Naive thymus-derived CD8-positive, alpha-beta T cell (primary cell): ENCODE results near the gene TNFSF13B. TPM values are rescaled to one million over a fixed set of nuclear protein-coding genes. Genes with fewer than 3 reads are reported as not detected.

Experiments
- ATAC-seq, 2 donors: fragments of 150-1000 bp; cut with Tn5 transposase in 1 of 2; sonication (Bioruptor Pico), chemical (Tn5 transposase) in 1 of 2; 1 replicate in 1 of 2; 2 replicates in 1 of 2; pipeline ENCODE4 v1.10.0; 2021; ENCODE audit warnings: mild to moderate bottlenecking in 2 of 2, moderate library complexity in 2 of 2
- POLR2A ChIA-PET: fragments of 350-600 bp; sonication (Branson Sonifier 250); formaldehyde crosslinking; loops from one replicate; lab custom pipeline; 2021; ENCODE audit warnings: antibody characterized with exemption; lab: Charles Lee
- DNase-seq, 10 donors: peaks; one replicate each; pipeline versions ENCODE4 v3.0.0 to v3.0.0-alpha.2; 2020 to 2022
- H3K27ac Mint-ChIP-seq, 10 donors: one replicate each; pipeline ENCODE4 v1.8.0; 2020 to 2022; ENCODE audit warnings: mild to moderate bottlenecking in 10 of 10, mixed read lengths in 10 of 10, moderate library complexity in 4 of 10, inconsistent platforms in 1 of 10
- H3K27me3 Mint-ChIP-seq, 5 donors: one replicate each; pipeline ENCODE4 v1.8.0; 2021 to 2022; ENCODE audit warnings: mixed read lengths in 5 of 5
- H3K36me3 Mint-ChIP-seq, 3 donors: one replicate each; pipeline ENCODE4 v1.8.0; 2020 to 2022; ENCODE audit warnings: mixed read lengths in 3 of 3, mild to moderate bottlenecking in 2 of 3, inconsistent platforms in 1 of 3
- H3K4me1 Mint-ChIP-seq, 4 donors: one replicate each; pipeline ENCODE4 v1.8.0; 2021 to 2022; ENCODE audit warnings: mixed read lengths in 4 of 4
- H3K4me3 Mint-ChIP-seq, 10 donors: one replicate each; pipeline ENCODE4 v1.8.0; 2020 to 2022; ENCODE audit warnings: mild to moderate bottlenecking in 10 of 10, mixed read lengths in 10 of 10, moderate library complexity in 6 of 10, inconsistent platforms in 1 of 10
- H3K9me3 Mint-ChIP-seq, 9 donors: one replicate each; pipeline ENCODE4 v1.8.0; 2020 to 2022; ENCODE audit warnings: mixed read lengths in 9 of 9, mild to moderate bottlenecking in 3 of 9, inconsistent platforms in 1 of 9, moderate library complexity in 1 of 9
- polyA plus RNA-seq, 3 donors: library from polyadenylated mRNA; unstranded; fragments of 300-500 nt; fragmentation: Illumina TruSeq; gene quantifications; one replicate each; pipeline ENCODE4 v1.2.3, GENCODE V29; 2021
- total RNA-seq, 8 experiments: library from RNA in 2 of 8; stranded (reverse) in 2 of 8; gene quantifications; one replicate each; pipeline ENCODE4 v1.2.3 and lab custom pipeline; 2021 to 2026

The TNFSF13B gene, protein sequence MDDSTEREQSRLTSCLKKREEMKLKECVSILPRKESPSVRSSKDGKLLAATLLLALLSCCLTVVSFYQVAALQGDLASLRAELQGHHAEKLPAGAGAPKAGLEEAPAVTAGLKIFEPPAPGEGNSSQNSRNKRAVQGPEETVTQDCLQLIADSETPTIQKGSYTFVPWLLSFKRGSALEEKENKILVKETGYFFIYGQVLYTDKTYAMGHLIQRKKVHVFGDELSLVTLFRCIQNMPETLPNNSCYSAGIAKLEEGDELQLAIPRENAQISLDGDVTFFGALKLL
- total RNA-seq (1 to 10 TPM; 3.4 to 4.4 TPM), polyA plus RNA-seq (1 to 10 TPM; 2.8 to 5.6 (median 3.0) TPM), total RNA-seq (lab: John Stamatoyannopoulos, UW) (1.5 to 4.2 (median 2.0) reads per million in 6 experiments)

DNA sequence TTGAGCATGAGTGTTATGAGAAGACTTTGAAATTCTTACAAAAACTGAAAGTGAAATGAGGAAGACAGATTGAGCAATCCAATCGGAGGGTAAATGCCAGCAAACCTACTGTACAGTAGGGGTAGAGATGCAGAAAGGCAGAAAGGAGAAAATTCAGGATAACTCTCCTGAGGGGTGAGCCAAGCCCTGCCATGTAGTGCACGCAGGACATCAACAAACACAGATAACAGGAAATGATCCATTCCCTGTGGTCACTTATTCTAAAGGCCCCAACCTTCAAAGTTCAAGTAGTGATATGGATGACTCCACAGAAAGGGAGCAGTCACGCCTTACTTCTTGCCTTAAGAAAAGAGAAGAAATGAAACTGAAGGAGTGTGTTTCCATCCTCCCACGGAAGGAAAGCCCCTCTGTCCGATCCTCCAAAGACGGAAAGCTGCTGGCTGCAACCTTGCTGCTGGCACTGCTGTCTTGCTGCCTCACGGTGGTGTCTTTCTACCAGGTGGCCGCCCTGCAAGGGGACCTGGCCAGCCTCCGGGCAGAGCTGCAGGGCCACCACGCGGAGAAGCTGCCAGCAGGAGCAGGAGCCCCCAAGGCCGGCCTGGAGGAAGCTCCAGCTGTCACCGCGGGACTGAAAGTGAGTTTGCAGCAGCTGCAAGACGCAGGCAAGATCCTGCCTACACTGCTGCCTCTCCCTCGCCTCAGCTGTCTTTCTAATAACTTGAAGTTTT is at the start of gene TNFSF13B:
Gene TNFSF13B, plus strand, starts transcription at position 118 of the 728 bp plus-strand sequence. Its CDS starts 178 bp downstream, at position 296.
- POLR2A ChIA-PET: interaction anchor here (1.0 to 1.1 kb wide), 2 partner anchors 52 to 54 kb away, joined by 4 to 6 read pairs; partner anchors contain the start of genes ABHD13 and LIG4
- Mint-ChIP-seq H3K4me1 (peaks cover 15 to 52% (median 44%) of the 10 kb centered on the region in 4 donors), H3K27me3 (no peaks in the 10 kb centered on the region)

DNA sequence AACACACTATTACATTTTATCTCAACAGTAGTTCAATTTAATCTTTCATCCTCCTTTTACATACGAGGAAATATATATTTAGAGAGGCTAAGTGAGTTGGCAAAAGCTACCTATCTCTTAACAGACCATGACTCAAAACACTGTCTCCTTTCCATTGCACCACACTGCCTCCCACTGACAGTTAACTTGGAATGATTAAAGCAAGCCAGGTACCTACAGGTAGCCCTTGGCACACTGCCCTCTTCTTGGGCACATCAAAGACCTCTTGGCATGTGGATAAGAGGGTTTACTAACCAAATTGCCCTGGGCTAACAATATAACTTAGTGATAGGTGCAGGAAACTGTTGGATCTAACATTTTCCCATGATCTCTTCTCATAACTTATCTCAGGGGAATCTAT is 49.5 kb upstream of the TNFSF13B start:
- ATAC-seq (no peak), DNase-seq (peak in 1 of 10 donors; percentile 31)
- peaks cover 0 to 3% (median 0%) of the 10 kb centered on the region in 5 donors for H3K27me3 Mint-ChIP-seq
- POLR2A ChIA-PET: no interaction called here
- H3K4me1 Mint-ChIP-seq: peaks cover 14 to 81% (median 63%) of the 10 kb centered on the region in 4 donors
- peaks cover 0 to 3% (median 0%) of the 10 kb centered on the region in 9 donors for H3K9me3 Mint-ChIP-seq
- peak overlapping the region; percentile 80 to 99 (median 91) for H3K4me3 Mint-ChIP-seq
- peak overlapping the region in 9 of 10 donors; percentile 40 to 98 (median 87) for H3K27ac Mint-ChIP-seq
- peaks cover 0 to 4% (median 3%) of the 10 kb centered on the region in 3 donors for H3K36me3 Mint-ChIP-seq

More for the DNA sequence above, at the start of gene TNFSF13B:
- Mint-ChIP-seq H3K4me3 (peak within 1 kb of the TSS; percentile 81 to 90 (median 86)), H3K36me3 (no peaks in the 10 kb centered on the region), H3K9me3 (no peaks in the 10 kb centered on the region), H3K27ac (peak within 1 kb of the TSS; percentile 66 to 93 (median 92))
- ATAC-seq: peak; percentile 63 to 72
- DNase-seq: peak; percentile 1 to 55 (median 20)

DNA sequence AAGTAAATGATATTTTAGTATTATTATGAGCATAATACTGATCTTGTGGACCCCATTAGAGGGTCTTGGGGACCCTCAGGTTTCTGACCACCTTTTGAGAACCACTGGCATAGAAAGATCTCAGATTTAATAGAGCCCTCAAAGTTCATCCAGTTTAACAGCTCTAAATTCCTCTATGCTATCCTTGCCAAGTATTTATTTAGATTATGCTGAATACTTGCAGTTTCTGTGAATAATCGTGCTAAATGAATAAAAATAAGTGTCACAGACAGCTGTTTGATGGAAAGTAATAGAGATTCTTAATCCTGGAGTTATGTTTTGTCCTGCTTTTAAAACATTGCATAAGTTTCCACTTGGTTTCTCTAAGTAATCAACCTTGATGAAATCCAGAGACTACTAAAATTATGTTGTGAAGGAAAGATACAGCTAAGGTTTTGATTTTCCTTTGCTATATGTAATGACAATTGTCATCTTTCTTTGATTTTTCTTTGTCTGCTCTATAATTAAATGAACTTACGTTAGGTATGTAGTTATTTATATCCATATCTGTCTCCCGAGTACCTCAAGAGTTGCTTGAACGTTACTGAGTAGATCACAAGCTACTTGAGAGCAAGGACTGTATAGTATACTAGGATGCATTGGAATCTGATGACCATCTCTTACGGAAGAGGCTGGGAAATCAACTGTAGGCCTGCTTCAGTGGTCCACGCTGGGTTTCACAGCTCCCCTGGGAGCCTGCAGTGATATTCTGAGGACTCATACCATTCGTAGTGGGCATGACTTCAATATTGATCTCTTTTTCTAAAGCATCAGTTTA is 45.6 kb upstream of the TNFSF13B start:
- Mint-ChIP-seq H3K9me3 (no peaks in the 10 kb centered on the region), H3K27me3 (no peaks in the 10 kb centered on the region), H3K36me3 (peaks cover 0 to 4% (median 0%) of the 10 kb centered on the region in 3 donors), H3K27ac (peak overlapping the region in 5 of 10 donors; percentile 20 to 49 (median 34)), H3K4me1 (peaks cover 29 to 80% (median 74%) of the 10 kb centered on the region in 4 donors), H3K4me3 (peak overlapping the region in 2 of 10 donors; percentile 3 to 18)
- ATAC-seq (no peak), DNase-seq (no peak)
- POLR2A ChIA-PET: interaction anchor here (0.6 to 1.5 kb wide), 2 partner anchors 8 to 18 kb away, joined by 3 to 6 read pairs; no protein-coding TSS in a partner anchor

DNA sequence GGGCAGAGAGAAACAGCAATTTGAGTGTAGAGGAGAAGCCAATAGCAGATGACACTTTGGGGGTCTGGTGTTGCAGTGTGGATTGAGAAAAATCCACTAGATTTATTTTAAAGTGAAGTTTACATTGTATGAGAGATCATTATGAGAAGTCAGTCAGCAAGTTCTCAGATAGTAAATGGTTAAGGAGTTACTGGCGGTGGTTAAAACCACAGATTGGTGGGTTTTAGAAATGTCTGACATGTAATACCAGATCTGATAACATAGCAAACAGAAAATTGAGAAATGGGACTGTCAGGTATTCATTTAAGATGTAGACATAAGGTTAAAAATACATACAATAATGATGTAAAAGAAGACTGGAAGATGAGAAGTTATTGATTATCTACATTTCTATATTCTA is 44.1 kb upstream of the TNFSF13B start:
- Mint-ChIP-seq H3K36me3 (peaks cover 9 to 18% (median 10%) of the 10 kb centered on the region in 3 donors), H3K9me3 (no peaks in the 10 kb centered on the region), H3K4me3 (peak overlapping the region in 9 of 10 donors; percentile 34 to 69 (median 48)), H3K27ac (peak overlapping the region in 7 of 10 donors; percentile 16 to 70 (median 41)), H3K4me1 (peaks cover 23 to 76% (median 69%) of the 10 kb centered on the region in 4 donors), H3K27me3 (no peaks in the 10 kb centered on the region)
- POLR2A ChIA-PET: no interaction called here
- DNase-seq: peak in 2 of 10 donors; percentile 46 to 51
- peak; percentile 69 to 72 for ATAC-seq

DNA sequence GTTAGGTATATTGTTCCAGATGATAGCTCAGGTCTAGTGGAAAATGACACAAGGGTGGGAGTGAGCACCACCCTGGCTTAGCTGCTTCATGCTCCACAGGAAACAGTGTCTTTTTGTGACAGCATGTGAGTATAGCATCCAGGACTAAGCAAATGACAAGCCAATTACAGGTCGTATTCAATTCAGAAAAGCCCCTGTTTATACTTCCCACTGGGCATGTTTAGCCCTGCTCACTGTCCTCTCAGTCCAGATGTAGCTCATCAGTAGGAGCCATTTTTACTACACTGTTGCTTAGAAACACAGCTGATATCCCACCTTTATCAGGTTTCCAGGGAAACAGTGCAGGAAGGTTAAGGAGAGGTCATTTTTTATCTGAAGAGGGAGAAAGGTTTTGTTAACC is 43.3 kb upstream of the TNFSF13B start:
- Mint-ChIP-seq H3K27ac (peak overlapping the region in 8 of 10 donors; percentile 6 to 70 (median 42)), H3K36me3 (peaks cover 9 to 22% (median 10%) of the 10 kb centered on the region in 3 donors), H3K27me3 (no peaks in the 10 kb centered on the region), H3K9me3 (no peaks in the 10 kb centered on the region), H3K4me1 (peaks cover 20 to 69% (median 63%) of the 10 kb centered on the region in 4 donors), H3K4me3 (peak overlapping the region in 9 of 10 donors; percentile 15 to 69 (median 48))
- POLR2A ChIA-PET: no interaction called here
- DNase-seq (no peak), ATAC-seq (peak; percentile 64 to 70)

DNA sequence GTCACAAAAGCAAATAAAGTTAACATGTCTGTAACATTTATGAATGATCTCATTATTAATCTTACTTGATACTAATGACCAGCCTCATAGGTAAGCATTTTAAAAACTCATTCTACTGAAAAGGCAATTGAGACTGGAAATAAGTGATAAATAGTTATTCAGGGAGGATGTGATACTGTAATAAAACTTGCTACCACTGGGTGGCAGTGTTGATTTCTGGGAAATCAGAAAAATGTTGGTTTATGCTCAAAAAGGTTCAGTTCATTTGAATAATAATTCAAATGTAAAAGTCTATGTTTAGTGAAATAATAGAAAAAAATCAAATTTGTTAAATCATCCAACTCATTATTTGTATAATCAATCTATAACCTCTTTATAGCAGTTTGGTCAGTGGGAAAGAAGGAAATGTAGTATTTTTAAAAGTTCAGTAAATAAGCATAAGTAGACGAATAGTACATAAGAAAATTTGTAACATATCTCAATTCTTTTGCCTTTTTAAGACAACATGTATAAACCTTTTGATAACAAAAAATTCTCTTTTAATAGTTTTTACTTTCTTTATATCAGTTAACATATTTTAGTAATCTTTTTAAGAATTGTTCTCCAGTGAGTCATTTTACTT is 41.8 kb upstream of the TNFSF13B start:
- no peaks in the 10 kb centered on the region for H3K9me3 Mint-ChIP-seq
- peaks cover 9 to 23% (median 10%) of the 10 kb centered on the region in 3 donors for H3K36me3 Mint-ChIP-seq
- peaks cover 20 to 69% (median 56%) of the 10 kb centered on the region in 4 donors for H3K4me1 Mint-ChIP-seq
- H3K27me3 Mint-ChIP-seq: no peaks in the 10 kb centered on the region
- POLR2A ChIA-PET: no interaction called here
- H3K27ac Mint-ChIP-seq: no peak overlapping the region
- no peak for ATAC-seq
- H3K4me3 Mint-ChIP-seq: no peak overlapping the region
- DNase-seq: peak in 5 of 10 donors; percentile 11 to 57 (median 48)

DNA sequence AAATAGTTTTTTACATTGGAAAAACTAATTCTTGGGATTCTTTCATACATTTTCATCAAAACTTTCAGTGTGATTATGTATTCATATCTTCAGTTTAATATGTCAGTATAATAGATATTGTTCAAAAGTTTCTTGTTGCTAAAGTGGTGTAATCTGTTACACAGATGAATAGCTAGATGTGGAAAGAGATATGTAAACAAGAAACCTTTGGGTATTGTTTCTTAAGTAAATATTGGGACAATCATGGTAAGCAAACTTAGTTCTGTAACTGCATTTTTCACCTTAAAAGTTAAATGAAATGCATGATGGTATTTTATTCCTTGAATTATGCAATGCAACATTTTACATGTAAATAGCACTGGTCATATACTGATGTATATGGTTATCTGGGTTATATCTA is 39.1 kb upstream of the TNFSF13B start:
- POLR2A ChIA-PET: no interaction called here
- H3K4me1 Mint-ChIP-seq: peaks cover 15 to 45% (median 37%) of the 10 kb centered on the region in 4 donors
- no peak for ATAC-seq
- DNase-seq: no peak
- no peak overlapping the region for H3K4me3 Mint-ChIP-seq
- H3K27me3 Mint-ChIP-seq: no peaks in the 10 kb centered on the region
- H3K27ac Mint-ChIP-seq: no peak overlapping the region
- H3K9me3 Mint-ChIP-seq: no peaks in the 10 kb centered on the region
- H3K36me3 Mint-ChIP-seq: peaks cover 12 to 30% (median 13%) of the 10 kb centered on the region in 3 donors

DNA sequence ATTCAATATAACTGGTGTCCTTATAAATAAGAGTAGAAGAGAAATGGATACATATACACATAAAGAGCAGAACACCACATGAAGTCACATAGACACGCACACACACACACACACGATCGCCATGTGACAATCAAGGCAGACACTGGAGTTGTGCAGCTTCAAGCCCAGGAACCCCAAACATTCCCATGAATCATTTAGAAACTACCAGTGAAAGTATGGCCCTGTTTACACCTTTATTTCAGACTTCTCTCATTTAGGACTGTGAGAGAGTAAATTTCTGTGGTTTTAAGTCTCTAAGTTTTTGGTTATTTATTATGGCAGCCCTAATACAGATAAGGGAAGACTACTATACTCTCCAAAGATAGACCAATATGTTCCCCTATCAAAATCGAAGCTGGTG is 20.4 kb upstream of the TNFSF13B start:
- ATAC-seq (no peak), DNase-seq (no peak)
- POLR2A ChIA-PET: no interaction called here
- no peak overlapping the region for H3K27ac Mint-ChIP-seq
- H3K9me3 Mint-ChIP-seq: peaks cover 7 to 64% (median 30%) of the 10 kb centered on the region in 9 donors
- no peaks in the 10 kb centered on the region for H3K27me3 Mint-ChIP-seq
- H3K4me3 Mint-ChIP-seq: no peak overlapping the region
- H3K36me3 Mint-ChIP-seq: peaks cover 0 to 24% (median 24%) of the 10 kb centered on the region in 3 donors
- H3K4me1 Mint-ChIP-seq: no peaks in the 10 kb centered on the region

DNA sequence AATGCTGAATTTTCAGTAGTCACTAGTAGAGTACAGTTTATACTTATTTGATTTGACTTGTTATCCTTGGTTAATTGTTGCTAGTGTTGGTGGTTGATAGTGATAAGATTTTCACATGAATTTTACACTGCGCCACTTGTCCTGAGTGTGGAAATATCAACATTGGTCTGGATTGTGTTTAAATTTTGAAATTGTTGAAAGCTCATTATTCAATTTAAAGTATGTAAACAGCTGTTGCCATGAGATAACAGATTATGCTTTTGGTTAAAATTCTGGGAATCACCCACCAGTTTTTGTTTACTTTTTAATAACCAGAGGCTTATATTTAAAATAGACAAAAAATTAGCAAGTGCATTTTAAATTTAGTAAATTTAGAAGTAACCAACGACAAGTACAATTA is 12.3 kb upstream of the TNFSF13B start:
- peaks cover 0 to 13% (median 2%) of the 10 kb centered on the region in 9 donors for H3K9me3 Mint-ChIP-seq
- DNase-seq (no peak), ATAC-seq (no peak)
- H3K27me3 Mint-ChIP-seq: no peaks in the 10 kb centered on the region
- H3K27ac Mint-ChIP-seq: peak overlapping the region in 1 of 10 donors; percentile 13
- H3K4me3 Mint-ChIP-seq: no peak overlapping the region
- no peaks in the 10 kb centered on the region for H3K4me1 Mint-ChIP-seq
- POLR2A ChIA-PET: no interaction called here
- H3K36me3 Mint-ChIP-seq: peaks cover 2 to 13% (median 5%) of the 10 kb centered on the region in 3 donors

DNA sequence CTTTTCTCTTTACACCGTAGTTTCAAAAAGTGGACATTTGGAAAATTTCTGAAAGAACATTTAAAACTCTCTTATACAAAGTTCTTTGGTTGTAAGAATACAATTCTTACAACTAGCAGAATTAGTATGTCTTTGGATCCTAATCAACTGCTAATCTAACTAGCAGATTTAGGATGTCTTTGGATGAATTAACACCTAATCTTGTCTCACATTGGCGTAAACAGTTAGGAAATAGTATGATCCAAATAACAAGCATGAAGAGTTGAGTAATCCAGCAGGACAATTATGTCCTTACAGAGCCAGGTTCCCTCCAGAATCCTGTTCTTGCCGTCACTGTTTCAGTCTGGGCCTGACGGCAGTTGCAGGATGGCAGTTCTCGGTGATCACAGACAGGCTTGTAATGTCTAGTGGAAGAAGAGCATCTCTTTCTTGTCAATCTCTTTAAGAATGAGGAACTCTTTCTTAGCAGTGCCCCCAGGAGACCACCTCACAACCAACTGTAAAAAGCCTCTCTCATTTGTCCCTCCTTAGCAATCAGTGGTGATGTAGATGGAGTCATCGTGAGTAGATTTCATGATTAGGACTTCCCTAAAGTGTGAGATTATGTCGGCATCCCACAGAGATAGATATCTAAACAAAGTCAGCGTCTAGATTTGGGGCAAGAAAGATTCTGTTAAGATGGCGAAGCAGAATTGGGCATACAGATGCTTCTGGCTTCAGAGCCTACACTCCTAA is 5.7 kb upstream of the TNFSF13B start:
- Mint-ChIP-seq H3K4me3 (no peak overlapping the region), H3K9me3 (no peaks in the 10 kb centered on the region), H3K27me3 (no peaks in the 10 kb centered on the region), H3K4me1 (peaks cover 6 to 27% (median 24%) of the 10 kb centered on the region in 4 donors), H3K27ac (no peak overlapping the region), H3K36me3 (peaks cover 0 to 2% (median 0%) of the 10 kb centered on the region in 3 donors)
- POLR2A ChIA-PET: no interaction called here
- ATAC-seq: no peak
- no peak for DNase-seq
